Suppressor macrophage treated with lipopolysaccharide for 1 hour (primary cell): ENCODE measurements around the gene CHRM4.

Source experiments
- DNase-seq, 3 donors: peaks; one replicate each; pipeline ENCODE4 v3.0.0-alpha.2; 2020 to 2022

The CHRM4 gene

DNA sequence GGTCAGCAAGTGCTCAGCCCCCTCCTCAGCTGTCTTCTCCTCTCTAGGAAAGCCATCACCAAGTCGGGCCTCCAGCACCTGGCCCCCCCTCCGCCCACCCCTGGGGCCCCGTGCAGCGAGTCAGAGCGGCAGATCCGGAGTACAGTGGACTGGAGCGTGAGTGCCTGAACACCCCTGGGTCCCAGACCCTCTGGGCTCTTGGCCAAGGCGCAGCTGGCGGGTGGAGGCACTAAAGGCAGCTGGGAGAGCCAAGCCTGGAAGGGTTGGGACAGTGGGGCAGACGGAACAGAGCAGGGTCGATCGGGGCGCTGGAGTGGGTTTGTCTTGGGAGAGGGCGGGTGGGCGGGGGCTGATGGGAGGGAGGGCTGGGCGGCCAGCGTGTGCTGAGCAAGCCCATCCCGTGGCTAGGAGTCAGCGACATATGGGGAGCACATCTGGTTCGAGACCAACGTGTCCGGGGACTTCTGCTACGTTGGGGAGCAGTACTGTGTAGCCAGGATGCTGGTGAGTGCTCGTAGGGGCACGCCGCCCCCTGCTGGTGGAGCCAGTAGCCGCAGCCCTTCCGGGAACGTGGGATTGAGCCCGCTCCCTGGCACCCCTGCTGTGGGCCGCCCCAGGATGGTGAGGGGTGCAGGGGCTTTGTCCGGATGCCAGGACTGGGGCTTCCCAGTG, 24.2 kb downstream of the CHRM4 start:
- peak; percentile 77 to 89 (median 81) for DNase-seq

DNA sequence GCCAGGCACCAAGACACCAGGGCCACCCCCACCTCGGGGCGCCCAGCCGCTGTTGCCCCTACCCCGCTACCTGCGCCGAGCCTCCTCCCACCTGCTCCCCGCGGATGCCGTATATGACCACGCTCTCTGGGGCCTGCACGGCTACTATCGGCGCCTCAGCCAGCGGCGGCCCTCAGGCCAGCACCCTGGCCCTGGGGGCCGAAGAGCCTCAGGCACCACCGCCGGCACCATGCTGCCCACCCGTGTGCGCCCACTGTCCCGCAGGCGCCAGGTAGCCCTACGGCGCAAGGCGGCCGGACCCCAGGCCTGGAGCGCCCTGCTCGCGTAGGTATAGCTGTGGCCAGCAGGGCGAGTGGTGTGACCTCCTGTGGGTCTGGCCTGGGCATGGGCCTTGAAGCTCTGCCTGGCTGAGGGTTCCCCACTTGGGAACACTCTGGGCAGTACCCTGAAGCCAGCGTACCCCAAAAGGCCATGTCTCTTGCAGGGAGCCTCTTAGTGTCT, 24.9 kb downstream of the CHRM4 start:
- no peak for DNase-seq

DNA sequence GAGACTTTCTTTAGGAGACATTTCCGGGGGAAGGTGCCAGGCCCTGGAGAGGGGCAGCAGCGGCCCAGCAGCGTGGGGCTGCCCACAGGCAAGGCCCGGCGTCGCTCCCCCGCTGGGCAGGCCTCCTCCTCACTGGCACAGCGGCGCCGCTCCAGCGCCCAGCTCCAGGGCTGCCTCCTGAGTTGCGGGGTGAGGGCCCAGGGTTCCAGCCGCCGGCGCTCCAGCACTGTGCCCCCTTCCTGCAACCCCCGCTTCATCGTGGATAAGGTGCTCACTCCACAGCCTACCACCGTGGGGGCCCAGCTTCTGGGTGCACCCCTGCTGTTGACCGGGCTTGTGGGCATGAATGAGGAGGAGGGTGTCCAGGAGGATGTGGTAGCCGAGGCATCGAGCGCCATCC, 25.3 kb downstream of the CHRM4 start:
- DNase-seq = no peak

DNA sequence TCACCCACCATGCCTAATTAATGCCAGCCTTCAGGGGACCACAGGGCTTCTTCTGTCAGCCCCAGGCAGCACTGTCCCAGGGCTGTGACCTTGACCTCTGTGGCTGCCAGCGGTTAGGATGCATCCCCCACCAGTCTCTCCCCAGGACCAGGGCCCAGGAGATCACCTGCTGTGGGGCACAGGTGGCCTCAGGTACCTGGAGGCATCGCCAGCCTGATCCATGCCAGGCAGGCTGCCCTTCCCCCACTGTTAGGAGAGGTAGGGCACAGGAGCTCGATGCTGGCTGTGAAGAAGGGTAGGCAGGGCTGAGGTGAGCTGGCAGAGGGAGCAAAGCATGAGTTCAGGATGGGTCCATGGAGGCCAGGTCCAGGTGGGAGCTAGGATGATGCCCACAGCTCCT, 26.8 kb downstream of the CHRM4 start:
- DNase-seq = no peak

DNA sequence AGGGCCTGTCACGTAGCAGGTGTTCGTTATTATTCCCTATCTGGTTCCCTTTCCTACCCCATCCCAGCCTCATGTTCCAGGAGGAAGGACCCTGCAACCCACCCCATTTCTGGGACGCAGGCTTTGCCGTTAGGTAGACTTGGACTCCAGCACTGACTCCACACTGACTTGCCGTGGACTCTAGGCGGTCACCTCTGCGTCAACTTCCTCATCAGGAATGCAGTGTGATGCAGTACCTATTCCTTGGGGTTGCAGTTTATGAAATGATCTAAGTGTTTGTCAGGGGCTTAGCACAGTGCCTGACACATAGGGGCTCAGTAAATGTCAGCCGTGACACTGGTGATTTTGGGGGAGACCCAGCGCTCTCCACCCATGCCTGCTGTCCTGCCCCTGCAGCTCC, 27.5 kb downstream of the CHRM4 start:
- no peak for DNase-seq

DNA sequence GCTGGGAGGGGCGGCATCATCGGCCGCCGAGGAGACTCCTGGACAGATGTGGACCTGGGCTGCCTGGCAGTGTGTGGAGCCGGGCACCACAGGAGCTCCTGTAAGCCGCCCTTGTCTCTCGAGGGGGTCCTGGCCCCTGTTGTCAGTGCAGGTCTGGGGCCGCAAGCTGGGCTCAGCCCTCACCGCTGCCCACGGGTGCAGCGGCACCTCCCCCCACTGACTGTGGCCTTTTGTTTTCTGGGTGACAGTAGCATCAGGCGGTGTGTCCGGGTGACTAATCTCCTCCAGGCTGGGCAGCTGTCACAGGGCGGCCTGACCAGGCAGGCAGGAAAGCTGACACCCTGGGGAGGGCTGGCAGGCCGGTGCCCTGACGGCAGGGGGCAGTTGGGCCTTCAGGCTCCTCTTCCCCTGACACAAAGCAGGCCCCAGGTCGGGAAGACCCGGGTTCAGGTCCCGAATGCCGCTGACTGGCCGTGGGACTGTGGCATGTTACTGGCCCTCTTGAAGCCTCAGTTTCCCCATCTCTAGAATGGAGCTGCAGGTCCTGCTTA, 28.0 kb downstream of the CHRM4 start:
- DNase-seq = peak; percentile 82 to 88 (median 88)

DNA sequence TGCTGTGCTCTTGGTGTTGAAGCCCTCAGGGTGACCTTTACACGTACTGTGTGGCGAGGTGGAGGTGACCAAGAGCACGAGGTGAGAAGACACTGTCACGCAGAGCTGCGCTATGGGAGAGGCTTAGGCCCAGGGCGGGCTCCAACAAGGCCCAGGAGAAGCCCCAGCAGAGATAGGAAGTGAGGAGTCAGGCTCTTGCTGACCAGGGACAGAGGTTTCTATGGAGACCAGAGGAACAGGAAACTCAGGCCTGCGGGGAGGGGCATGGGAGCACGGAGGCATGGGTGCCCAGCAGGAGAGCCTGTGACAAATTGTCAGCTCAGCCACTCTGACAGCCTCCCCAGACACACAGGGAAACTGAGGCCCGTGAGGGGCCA, 28.6 kb downstream of the CHRM4 start:
- DNase-seq = peak; percentile 90 to 93 (median 92)

DNA sequence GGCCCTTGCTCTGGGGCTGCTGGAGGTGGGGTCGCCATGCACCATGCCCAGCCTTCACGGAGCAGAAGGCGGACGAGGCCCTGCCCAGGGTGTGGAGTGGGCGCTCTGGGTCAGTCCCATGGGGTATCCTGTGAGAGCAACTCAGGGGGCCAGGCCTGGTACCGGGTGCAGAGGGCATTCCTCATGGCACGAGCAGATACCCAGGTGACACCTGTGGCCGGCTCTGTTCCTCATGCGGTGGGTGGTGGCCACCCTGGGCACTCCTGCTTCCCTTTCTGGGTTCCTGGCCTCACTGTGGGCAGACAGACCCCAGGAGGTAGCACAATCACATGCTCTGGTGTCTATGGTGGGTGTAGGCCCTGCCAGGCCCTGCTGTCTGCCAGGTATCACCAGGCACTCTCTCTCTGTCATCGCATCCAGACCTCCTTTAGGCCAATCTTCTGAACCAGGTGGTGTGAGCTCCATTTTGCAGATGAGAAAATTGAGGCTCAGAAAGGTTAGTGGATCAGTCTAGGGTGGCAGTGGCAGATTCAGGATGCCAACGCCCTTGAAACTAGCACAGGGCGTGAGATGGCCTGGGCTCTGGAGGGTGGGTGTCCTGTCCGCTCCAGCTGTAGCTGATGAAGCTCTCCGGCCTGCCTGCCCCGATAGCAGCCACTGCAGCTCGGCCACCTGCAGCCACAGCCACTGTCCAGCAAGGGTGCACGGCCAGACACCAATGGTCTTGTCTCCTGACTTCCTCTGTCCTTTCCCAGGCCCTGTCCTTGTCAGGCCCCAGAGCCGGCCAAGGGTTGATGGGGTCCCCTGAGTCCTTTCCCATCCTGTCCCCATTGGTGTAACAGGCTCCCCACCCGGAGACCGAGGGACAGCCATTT, 29.2 kb downstream of the CHRM4 start:
- DNase-seq = no peak

DNA sequence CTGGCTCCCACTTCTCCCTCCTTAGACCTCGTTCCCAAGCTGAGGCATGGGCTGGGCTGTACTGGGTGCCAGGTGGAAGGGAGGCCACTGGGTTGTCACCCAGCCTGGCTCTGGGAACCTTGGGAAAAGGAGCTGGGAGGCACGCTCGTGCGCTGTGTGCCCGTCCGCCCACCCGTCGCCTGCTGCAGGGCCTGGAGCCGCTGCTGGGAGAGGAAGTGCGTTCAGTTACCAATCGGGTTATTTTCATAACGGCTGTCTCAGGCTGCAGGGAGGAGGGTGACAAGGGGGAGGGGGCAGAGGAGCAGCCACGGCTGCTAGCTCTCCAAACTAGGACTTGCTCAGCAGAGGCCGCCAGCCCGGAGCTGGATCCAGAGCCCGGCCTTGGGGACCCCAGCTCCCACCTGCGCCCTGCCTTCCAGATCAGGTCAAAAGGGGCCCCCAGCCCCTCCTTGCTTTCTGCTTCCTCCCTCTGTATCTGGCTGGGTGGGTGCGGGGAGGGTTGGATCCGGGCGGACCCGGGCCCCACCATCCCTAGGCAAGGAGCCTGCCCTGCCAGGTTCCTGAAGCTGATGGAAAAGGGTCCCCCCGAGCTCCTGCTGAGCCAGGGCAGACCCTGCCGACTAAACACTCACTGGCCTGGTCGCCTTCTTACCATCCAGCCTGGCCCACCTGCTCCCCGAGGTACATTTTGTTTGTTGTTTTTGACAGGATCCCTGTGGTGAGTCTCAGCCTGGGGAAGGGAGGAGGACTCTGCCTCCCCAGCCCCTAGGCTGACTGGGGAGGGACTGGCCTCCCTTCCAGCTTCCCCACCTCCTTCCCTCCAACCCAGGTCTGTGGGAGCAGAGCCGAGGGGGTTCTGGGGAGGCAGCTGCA, 30.1 kb downstream of the CHRM4 start:
- DNase-seq = peak; percentile 91 to 93 (median 93)

DNA sequence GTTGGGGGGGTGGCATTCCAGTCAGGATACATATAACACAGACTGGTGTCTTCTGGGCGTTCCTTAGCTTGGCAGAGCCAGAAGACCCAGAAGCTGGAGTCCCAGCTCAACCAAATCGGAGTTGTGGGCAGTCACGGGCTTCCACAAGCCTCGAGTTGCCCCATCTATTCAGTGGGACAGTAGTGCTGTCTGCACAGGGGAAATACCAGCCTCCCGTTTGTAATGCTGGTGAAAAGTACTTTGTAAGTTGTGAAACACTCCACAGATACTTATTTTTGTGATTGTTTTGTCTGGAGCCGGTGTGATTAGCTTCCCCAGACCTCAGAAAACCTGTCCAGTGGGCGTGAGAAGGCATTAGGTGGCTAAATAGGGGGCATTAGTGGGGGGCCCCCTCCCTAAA, 30.7 kb downstream of the CHRM4 start:
- peak; percentile 72 to 75 (median 75) for DNase-seq

DNA sequence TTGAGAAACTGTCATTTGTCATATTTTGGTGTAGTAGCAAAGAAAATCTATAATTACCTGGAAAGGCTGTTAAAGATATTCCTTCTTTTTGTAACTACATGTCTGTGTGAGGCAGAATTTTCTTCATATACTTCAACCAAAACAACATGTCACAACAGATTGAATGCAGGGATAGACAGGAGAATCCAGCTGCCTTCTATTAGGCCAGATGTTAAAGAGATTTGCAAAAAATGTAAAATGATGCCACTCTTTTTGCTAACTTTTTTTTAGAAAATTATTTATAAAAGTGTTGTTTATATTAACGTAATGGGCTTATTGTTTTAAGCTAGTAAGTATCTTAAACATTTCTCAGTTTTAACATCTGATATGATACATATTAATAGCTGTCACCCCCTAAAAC, 31.6 kb downstream of the CHRM4 start:
- no peak for DNase-seq

DNA sequence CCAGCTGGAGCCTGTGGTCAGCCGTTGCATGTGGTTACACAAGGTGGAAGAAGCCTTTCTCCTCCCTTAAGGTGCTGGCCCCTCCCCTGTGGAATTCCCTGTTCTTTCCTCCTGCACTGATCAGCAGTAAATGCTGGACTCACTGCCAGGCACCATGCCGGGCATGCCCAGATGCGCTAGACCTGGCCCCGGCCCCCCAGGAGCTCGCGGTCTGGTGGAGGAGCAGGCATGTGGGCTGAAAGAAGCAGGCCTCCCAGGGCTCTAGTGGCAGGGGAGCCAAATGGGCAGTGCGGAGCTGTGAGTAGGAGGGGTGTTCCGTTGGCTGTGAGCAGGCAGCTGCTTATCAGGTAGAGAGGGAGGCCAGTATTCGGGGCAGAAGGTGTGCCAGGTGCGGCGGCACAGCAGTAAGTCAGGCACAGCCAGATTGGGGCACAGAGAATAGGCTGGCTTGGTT, 34.1 kb downstream of the CHRM4 start:
- DNase-seq = peak in 2 of 3 donors; percentile 58 to 63

DNA sequence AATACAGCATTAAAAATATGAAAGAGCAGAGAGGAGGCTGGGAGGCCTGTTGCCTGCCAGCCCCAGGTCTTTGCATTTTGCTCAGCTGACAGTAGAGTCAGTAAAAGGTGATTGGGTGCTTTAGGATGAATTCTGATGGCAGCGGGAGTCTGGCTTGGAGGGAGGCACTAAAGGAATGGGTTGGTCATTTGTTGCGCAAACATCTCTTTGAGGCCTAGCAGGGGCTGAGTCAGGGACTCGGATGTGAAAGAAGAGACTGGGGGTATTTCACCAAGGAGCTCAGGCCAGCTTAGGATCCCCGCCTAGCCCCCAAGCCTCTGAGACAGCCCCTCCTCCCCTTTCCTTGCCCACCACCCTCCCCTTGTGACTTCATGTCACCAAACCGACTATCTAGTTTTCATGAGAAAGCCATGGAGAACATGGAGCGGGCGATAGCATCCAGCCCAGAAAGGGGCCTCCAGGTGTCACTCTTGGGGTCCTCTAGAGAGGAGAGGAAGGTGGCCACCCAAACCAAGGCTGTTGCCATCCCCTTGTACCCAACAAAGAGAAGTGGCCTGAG, 34.6 kb downstream of the CHRM4 start:
- DNase-seq = peak in 2 of 3 donors; percentile 73 to 80

DNA sequence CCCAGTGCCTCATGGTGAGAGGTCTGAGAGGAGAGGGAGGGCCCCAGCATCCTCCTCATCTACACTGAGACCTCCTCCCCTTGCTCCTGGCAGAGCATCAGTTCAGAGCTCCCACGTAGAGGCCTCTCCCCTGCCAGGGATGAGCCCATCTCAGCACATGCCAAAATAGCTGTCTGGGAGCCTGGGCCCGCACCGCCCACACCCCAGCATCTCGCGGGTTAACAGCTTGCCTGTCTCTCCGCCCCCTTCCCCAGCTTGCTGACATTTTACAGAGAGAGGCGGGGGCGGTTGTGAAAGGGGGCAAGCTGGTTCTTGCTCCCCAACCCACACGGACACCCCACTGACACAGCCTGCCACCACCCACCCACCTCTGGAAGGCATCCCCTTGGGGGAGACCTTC, 37.9 kb downstream of the CHRM4 start:
- DNase-seq = peak in 1 of 3 donors; percentile 41

DNA sequence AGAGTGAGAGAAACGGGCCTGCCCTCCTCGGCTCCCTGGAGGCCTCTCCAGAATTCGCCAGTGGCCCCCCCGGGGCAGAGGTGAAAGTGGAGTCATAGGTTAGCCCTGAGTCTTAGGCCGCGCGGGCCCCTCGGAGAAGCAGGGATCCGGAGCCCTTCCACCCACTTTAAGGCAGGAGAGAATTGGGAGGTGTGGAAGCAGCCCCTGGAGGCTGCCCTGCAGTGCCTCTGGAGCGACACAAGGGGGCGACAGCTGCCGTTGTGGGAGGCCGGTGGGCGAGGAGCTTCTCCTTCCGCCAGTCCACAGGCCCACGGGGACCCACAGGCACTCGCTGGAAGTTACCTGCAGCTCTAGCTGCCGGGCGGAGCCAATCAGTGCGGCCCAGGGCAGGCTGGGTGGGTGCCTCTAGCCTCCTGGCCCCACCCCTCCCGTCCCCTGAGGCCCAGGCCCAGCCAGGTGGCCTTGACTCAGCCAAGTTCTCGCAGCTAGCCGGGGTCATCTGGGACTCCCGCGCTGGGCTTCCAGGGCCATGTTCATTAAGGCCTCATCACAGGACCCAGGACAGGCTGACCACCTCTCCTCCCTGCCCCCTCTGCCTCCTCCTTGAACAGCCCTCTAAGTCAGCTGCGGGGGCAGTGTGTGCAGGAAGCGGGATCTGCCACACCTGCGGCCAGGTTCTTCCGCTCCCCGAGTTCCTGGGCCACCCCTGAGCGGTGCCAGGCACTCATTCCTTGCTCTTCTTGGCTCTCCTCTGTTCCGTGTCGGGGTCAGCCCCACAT, 39.3 kb downstream of the CHRM4 start:
- DNase-seq = peak; percentile 69 to 81 (median 77)

DNA sequence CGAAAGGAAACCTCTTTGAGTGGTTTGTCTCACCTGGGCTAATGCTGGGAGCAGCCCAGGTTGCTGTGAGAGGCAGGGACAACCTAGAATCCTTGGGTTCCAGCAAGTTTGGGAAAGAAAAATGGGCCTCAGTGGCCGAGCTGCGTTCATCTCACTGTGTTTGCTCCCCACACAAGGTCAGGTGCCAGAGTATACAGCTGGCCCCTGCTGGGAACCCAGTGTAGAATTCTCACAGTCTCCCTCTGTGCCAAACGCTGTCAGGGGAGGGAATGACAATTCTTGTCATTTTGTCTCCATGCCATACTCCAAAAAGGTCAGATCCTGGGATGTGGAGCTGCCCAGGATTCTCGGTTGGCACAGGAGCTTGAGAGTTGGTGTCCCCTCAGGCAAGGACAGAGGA, 40.0 kb downstream of the CHRM4 start:
- DNase-seq = no peak

DNA sequence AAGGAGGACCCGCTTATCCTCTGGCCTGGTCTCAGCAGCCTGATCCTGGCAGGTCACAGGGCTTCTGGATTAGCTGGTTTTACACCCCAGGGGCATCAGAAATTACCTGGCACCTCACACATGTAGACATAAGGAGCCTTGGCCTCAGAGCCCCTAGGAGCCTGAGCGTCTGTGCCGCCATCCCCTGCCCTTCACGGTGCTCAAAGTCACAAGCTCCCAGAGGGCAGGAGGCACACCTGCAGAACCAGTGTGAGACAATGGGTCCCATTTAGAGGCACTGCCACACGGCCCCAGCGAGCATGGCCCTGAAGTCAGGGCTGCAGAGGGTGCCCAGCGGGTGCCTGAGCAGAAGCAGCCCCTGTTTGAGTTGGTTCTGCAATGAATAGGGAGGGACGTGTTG, 40.4 kb downstream of the CHRM4 start:
- no peak for DNase-seq

DNA sequence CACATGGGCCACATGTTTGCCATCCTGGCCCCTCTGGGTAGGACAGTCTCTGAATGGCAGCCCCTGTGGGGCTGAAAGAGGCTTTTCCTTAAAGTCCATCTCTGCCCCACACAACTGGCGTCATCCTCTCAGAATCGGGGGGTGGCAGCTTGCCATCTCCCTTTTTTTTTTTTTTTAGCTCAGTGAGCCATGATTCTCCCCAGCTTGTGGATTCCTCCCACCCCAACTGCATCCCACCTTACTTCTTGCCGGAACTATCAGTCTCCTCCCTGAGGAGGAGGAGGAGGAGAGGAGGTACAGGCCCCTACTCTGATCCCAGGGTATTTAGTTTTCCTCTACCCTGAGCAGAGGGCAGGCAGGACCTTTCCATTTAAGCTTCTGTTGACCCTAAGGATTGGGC, 40.9 kb downstream of the CHRM4 start:
- DNase-seq = no peak

DNA sequence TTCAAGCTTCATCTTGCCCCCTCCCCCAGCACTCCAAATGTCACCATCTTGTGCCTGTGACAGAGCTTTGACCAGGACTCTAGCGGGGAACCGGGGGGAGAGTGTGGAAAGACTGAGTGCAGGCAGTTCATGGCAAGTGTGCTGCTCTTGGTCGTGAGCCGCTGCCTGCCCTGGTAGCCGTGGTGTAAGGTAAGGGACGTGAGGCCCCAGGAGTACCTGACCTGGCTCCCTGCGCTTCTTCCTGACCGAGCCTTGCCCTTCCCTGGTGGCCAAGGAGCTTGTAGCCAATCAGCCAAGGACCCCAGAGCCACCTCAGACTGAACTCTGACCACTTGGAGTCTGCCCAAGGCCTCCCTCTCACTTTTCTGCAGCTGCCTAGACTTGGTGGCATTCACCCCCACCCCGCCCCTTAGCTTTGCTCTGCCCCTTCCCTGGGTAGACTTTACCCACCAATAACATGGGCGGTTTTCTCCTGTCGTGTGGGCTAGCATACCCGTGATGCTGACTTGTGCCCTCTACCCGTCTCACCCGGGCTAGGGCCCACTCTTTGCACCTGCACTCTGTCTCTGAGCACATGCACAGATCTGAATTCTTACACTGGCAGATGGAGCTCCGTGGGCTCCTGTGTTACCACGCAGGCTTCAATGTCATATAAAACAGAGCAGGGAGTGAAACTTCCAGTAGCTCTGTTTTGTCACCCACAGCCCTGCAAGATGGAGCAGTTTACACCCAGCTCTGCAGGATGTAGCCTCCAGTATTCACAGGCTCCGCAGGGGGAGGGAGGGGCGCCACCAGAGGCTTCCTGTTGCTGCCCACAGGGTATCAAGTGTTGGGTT, 42.8 kb downstream of the CHRM4 start:
- DNase-seq = no peak

DNA sequence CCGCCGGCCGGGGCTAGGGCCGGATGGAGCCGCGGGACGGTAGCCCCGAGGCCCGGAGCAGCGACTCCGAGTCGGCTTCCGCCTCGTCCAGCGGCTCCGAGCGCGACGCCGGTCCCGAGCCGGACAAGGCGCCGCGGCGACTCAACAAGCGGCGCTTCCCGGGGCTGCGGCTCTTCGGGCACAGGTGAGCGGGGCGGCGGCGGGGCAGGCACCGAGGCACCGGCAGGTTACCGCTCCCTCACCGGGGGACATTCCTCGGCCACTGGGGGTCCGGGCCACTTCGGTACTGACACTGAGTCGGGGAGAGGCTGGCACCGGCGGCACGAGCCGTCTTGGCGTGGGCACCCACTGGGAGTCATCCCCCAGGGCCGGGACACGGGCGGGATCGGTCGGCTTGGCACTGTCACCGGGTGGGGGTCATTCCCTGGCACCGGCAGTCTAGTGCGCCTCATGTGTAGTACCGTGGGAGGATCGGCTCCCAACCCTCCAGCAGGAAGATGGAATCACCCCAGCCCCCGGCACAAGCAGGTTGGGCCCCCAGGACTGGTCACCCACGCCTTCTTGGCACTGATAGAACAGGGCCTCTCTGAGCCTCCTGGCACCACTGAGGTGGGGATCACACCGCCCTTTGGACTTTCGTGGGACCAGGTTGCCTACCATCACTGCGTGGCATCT, 43.8 kb downstream of the CHRM4 start:
- no peak for DNase-seq
